ENCODE measurements around the gene TMEM170B.
A peak's percentile ranks its signal among the peaks of the same experiment; 100 is the strongest.
"Not testable (repeated sequence)": the region's sequence is repeated elsewhere in the genome, so short reads cannot be mapped to it uniquely, and the experiment has no call there.

The TMEM170B gene

GRCh38 chr6:11532097-11532496 is 5.5 kb upstream of the TMEM170B start:
- no peak for DNase-seq

GRCh38 chr6:11534561-11534960 is 3.0 kb upstream of the TMEM170B start:
- DNase-seq: no peak

- DNase-seq: no peak
Measured at GRCh38 chr6:11535801-11536230, 1.7 kb upstream of the TMEM170B start.

GRCh38 chr6:11536795-11537194 is 754 bp upstream of the TMEM170B start:
- DNase-seq: no peak

GRCh38 chr6:11538052-11538818 is 686 bp downstream of the TMEM170B start:
- DNase-seq: peak; percentile 12 to 20

- no peak for DNase-seq
Measured at GRCh38 chr6:11538819-11539468, 1.4 kb downstream of the TMEM170B start.

GRCh38 chr6:11542863-11543262 is 5.3 kb downstream of the TMEM170B start:
- DNase-seq: no peak

GRCh38 chr6:11543919-11544518 is 6.5 kb downstream of the TMEM170B start:
- no peak for DNase-seq

- DNase-seq: not testable (repeated sequence)
Measured at GRCh38 chr6:11547846-11548245, 10.3 kb downstream of the TMEM170B start.

GRCh38 chr6:11548578-11548977 is 11.0 kb downstream of the TMEM170B start:
- DNase-seq: not testable (repeated sequence)

GRCh38 chr6:11551053-11551452 is 13.5 kb downstream of the TMEM170B start:
- DNase-seq: no peak

- no peak for DNase-seq
Measured at GRCh38 chr6:11552442-11552841, 14.9 kb downstream of the TMEM170B start.

- DNase-seq: no peak
Measured at GRCh38 chr6:11553824-11554223, 16.3 kb downstream of the TMEM170B start.

- no peak for DNase-seq
Measured at GRCh38 chr6:11556309-11556708, 18.8 kb downstream of the TMEM170B start.

- DNase-seq: no peak
Measured at GRCh38 chr6:11563793-11564192, 26.2 kb downstream of the TMEM170B start.

- DNase-seq: no peak
Measured at GRCh38 chr6:11566609-11567008, 29.1 kb downstream of the TMEM170B start.

- DNase-seq: no peak
Measured at GRCh38 chr6:11571073-11571472, 33.5 kb downstream of the TMEM170B start.

- peak; percentile 62 to 65 for DNase-seq
Measured at GRCh38 chr6:11575408-11576033, 38.0 kb downstream of the TMEM170B start.

GRCh38 chr6:11580686-11581405 is 43.3 kb downstream of the TMEM170B start:
- no peak for DNase-seq

GRCh38 chr6:11584244-11584643 is 46.7 kb downstream of the TMEM170B start:
- no peak for DNase-seq

- peak in 1 of 2 donors; percentile 22 for DNase-seq
Measured at GRCh38 chr6:11585426-11586016, 48.0 kb downstream of the TMEM170B start.

GRCh38 chr6:11586117-11586516 is 48.6 kb downstream of the TMEM170B start:
- DNase-seq: no peak

Measured in CD4-positive, alpha-beta T cell treated with Interleukin-4 for 1 hour (primary cell).